Adrenal gland (tissue), 12 donors: ENCODE data around the gene DPP9. TPM values are rescaled to one million over a fixed set of nuclear protein-coding genes. Genes with fewer than 3 reads are reported as not detected.

ENCODE experiments used
- DNase-seq, 7 donors: peaks; one replicate each; pipeline ENCODE4 v3.0.0-alpha.2; 2019 to 2020
- H3K27ac ChIP-seq, 5 donors: fragments of 200-600 bp; sonication (generic) in 4 of 5; 1 replicate in 3 of 5; 2 replicates in 2 of 5; pipeline versions ENCODE4 v1.5.1 to v1.8.0; 2016 to 2020; ENCODE audit warnings: mild to moderate bottlenecking in 1 of 5
- H3K27me3 ChIP-seq: fragments of 200-600 bp; 2 replicates; pipeline ENCODE4 v1.8.0; 2021
- H3K36me3 ChIP-seq, 2 donors: fragments of 200-600 bp; replicated peaks in 1 of 2; 1 replicate in 1 of 2; 2 replicates in 1 of 2; pipeline versions ENCODE4 v1.5.1 to v1.8.0; 2018 to 2022
- H3K4me1 ChIP-seq, 2 donors: fragments of 200-600 bp; replicated peaks in 1 of 2; 1 replicate in 1 of 2; 2 replicates in 1 of 2; pipeline versions ENCODE4 v1.5.1 to v1.8.0; 2018 to 2021
- H3K4me3 ChIP-seq, 4 donors: fragments of 200-600 bp; sonication (generic) in 3 of 4; one replicate each; pipeline ENCODE4 v1.5.1; 2016 to 2018
- H3K9me3 ChIP-seq, 3 donors: fragments of 200-600 bp; sonication (generic) in 1 of 3; replicated peaks in 1 of 3; 1 replicate in 2 of 3; 2 replicates in 1 of 3; pipeline versions ENCODE4 v1.5.1 to v1.8.0; 2016 to 2021
- CTCF ChIP-seq, 6 experiments: fragments of 450-650 bp in 4 of 6; fragments of 200-600 bp in 2 of 6; sonication (generic) in 1 of 6; IDR thresholded peaks; 1 replicate in 5 of 6; 2 replicates in 1 of 6; pipeline versions ENCODE4 v1.5.1 to v1.8.0; 2016 to 2021; ENCODE audit warnings: antibody characterized with exemption in 6 of 6, mild to moderate bottlenecking in 2 of 6, moderate library complexity in 1 of 6
- POLR2A ChIP-seq, 2 donors: fragments of 450-650 bp; IDR thresholded peaks; one replicate each; pipeline ENCODE4 v1.6.1; 2017; ENCODE audit warnings: antibody characterized with exemption in 2 of 2, mild to moderate bottlenecking in 2 of 2, moderate library complexity in 1 of 2
- WGBS, 4 donors: extraction: QIAGEN DNeasy Blood & Tissue Kit in 2 of 4; methylation state at CpG; one replicate each; pipeline versions ENCODE4 v1.1.5 to v1.1.7; 2013 to 2017; 5-methylcytosine and 5-hydroxymethylcytosine counted together
- intact Hi-C, 2 donors: fragments of 100-400 bp; cut with DNase I; formaldehyde crosslinking; loops; one replicate each; pipeline versions ENCODE4 v1.14.1 to v1.15.0; 2022 to 2023
- microRNA-seq, 3 donors: library from miRNA; unstranded; fragments of <30 nt; microRNA quantifications; one replicate each; pipeline ENCODE4, GENCODE V29; 2017 to 2020
- polyA plus RNA-seq, 3 donors: library from polyadenylated mRNA; stranded (reverse); fragments of 200-250 nt in 2 of 3; fragments of 350-450 nt in 1 of 3; fragmentation: Illumina TruSeq in 1 of 3; extraction: RNeasy Lipid Tissue Mini Kit (QIAGEN cat#74804) in 1 of 3; gene quantifications; one replicate each; pipeline ENCODE4 v1.2.3, GENCODE V29; 2013 to 2014
- small RNA-seq, 2 donors: library from RNA; depleted of rRNA; stranded (forward); fragments of <200 nt; gene quantifications; one replicate each; pipeline ENCODE3, GENCODE V24; 2016
- total RNA-seq, 9 donors: library from RNA; depleted of rRNA in 4 of 9; stranded (reverse); fragments of >200 nt in 4 of 9; fragments of 120-200 nt in 1 of 9; fragmentation: NEBNext Ultra II Directional in 1 of 9; extraction: Animal tissue kit (Norgen Biotek cat#: 25700) in 1 of 9; gene quantifications; one replicate each; pipeline versions ENCODE4 v1.1.0 to v1.2.4, GENCODE V29; 2013 to 2023
- donor health status: healthy with polysubstance abuse.
- donor health status: Bipolar disorder and iron deficiency.
- donor health status: DM: yes; HTN: yes; CAD: no.
- donor health status: DM: no; HTN: no; CAD: no.
- donor health status: DM: no; HTN: no; CAD: no.
- donor health status: DM: yes; HTN: yes; CAD: no.

DPP9 gene
- total and polyA plus RNA-seq, 12 donors: 9.5 to 117 (median 46.9) TPM

GRCh38 chr19:4633140-4633967 lies 90.3 kb downstream of the DPP9 start:
- DNase-seq: peak; percentile 64 to 87 (median 79)
- no peaks in the 10 kb centered on the region for H3K36me3 ChIP-seq
- H3K27me3 ChIP-seq: no peaks in the 10 kb centered on the region
- peaks cover 4 to 25% of the 10 kb centered on the region in 2 donors for H3K4me1 ChIP-seq
- no peak overlapping the region for H3K4me3 ChIP-seq
- WGBS, 4 donors: 24 to 35% (median 30%) methylated on average over 6 to 14 of the region's 14 CpGs
- intact Hi-C loops: no loop called here
- H3K9me3 ChIP-seq: no peaks in the 10 kb centered on the region
- TF ChIP-seq POLR2A (IDR thresholded peaks at IDR 0.05) (no peak), CTCF (IDR thresholded peaks at IDR 0.05) (peak; percentile 62 to 88 (median 78))
- H3K27ac ChIP-seq: peak overlapping the region in 1 of 5 donors; percentile 36

Small RNAs within 50 kb of the gene (microRNA-seq; reads per million reads assigned to microRNA genes)
- 0 to 3.6 (median 0.28) reads per million in 3 donors for gene MIR7-3

Small RNAs within 50 kb of the gene (small RNA-seq; reads per million reads assigned to genes)
- 0 to 0.58 reads per million in 2 donors for gene MIR7-3

Other genes with a start within 250 kb of the DPP9 start
- 1 to 10 TPM in 6 of 9 donors, under 1 TPM in 3; 0.17 to 9.1 (median 2.0) TPM for gene PLIN4, start 205.4 kb downstream of the DPP9 start, total RNA-seq
- gene PLIN4, start 205.4 kb downstream of the DPP9 start, polyA plus RNA-seq: 10 to 100 TPM in 1 of 3 donors, 1 to 10 TPM in 1, under 1 TPM in 1; 0.09 to 25.4 (median 9.3) TPM
- gene PLIN5, start 188.6 kb downstream of the DPP9 start, total RNA-seq: 10 to 100 TPM in 4 of 9 donors, 1 to 10 TPM in 5; 1.5 to 47.6 (median 5.5) TPM
- gene PLIN5, start 188.6 kb downstream of the DPP9 start, polyA plus RNA-seq: 10 to 100 TPM in 1 of 3 donors, 1 to 10 TPM in 1, under 1 TPM in 1; 0.57 to 44.3 (median 9.0) TPM
- 10 to 100 TPM in 1 of 9 donors, 1 to 10 TPM in 5, under 1 TPM in 2, not detected in 1; 0.33 to 52.5 (median 3.2) TPM for gene LRG1, start 183.8 kb downstream of the DPP9 start, total RNA-seq
- 1 to 10 TPM in 2 of 3 donors, under 1 TPM in 1; 0.80 to 1.6 (median 1.2) TPM for gene LRG1, start 183.8 kb downstream of the DPP9 start, polyA plus RNA-seq
- gene SEMA6B, start 164.2 kb downstream of the DPP9 start, total RNA-seq: 10 to 100 TPM in 8 of 9 donors, 1 to 10 TPM in 1; 7.1 to 59.2 (median 37.2) TPM
- gene SEMA6B, start 164.2 kb downstream of the DPP9 start, polyA plus RNA-seq: 10 to 100 TPM in 2 of 3 donors, 1 to 10 TPM in 1; 3.1 to 19.8 (median 15.9) TPM
- 1 to 10 TPM; 2.6 to 8.1 (median 5.4) TPM for gene TNFAIP8L1, start 84.3 kb downstream of the DPP9 start, total RNA-seq
- 10 to 100 TPM in 1 of 3 donors, 1 to 10 TPM in 2; 2.6 to 13.8 (median 5.8) TPM for gene TNFAIP8L1, start 84.3 kb downstream of the DPP9 start, polyA plus RNA-seq
- gene MYDGF, start 53.5 kb downstream of the DPP9 start, total RNA-seq: 100 to 1,000 TPM in 2 of 9 donors, 10 to 100 TPM in 7; 52.1 to 159 (median 74.9) TPM
- 10 to 100 TPM; 35.9 to 86.9 (median 76.1) TPM for gene MYDGF, start 53.5 kb downstream of the DPP9 start, polyA plus RNA-seq
- gene FEM1A, start 67.9 kb upstream of the DPP9 start, total RNA-seq: 10 to 100 TPM; 11.0 to 25.8 (median 17.8) TPM
- 1 to 10 TPM; 3.6 to 5.9 (median 4.3) TPM for gene FEM1A, start 67.9 kb upstream of the DPP9 start, polyA plus RNA-seq
- 10 to 100 TPM in 1 of 9 donors, 1 to 10 TPM in 7, under 1 TPM in 1; 0.61 to 12.0 (median 6.7) TPM for gene TICAM1, start 107.9 kb upstream of the DPP9 start, total RNA-seq
- gene TICAM1, start 107.9 kb upstream of the DPP9 start, polyA plus RNA-seq: 1 to 10 TPM; 1.9 to 9.3 (median 7.4) TPM
- gene PLIN3, start 143.8 kb upstream of the DPP9 start, total RNA-seq: 100 to 1,000 TPM in 7 of 9 donors, 10 to 100 TPM in 2; 64.9 to 181 (median 115) TPM
- gene PLIN3, start 143.8 kb upstream of the DPP9 start, polyA plus RNA-seq: 10 to 100 TPM; 21.3 to 59.2 (median 32.3) TPM
- under 1 TPM in 8 of 9 donors, not detected in 1; 0.06 to 0.69 (median 0.20) TPM for gene ARRDC5, start 179.1 kb upstream of the DPP9 start, total RNA-seq
- 1 to 10 TPM in 1 of 3 donors, under 1 TPM in 1, not detected in 1; 0.27 to 1.1 TPM for gene ARRDC5, start 179.1 kb upstream of the DPP9 start, polyA plus RNA-seq
- gene UHRF1, start 185.7 kb upstream of the DPP9 start, total RNA-seq: 10 to 100 TPM in 1 of 9 donors, 1 to 10 TPM in 5, under 1 TPM in 3; 0.87 to 11.0 (median 1.2) TPM
- 1 to 10 TPM in 1 of 3 donors, under 1 TPM in 2; 0.56 to 1.2 (median 0.88) TPM for gene UHRF1, start 185.7 kb upstream of the DPP9 start, polyA plus RNA-seq
- 10 to 100 TPM in 8 of 9 donors, 1 to 10 TPM in 1; 9.8 to 65.1 (median 47.5) TPM for gene KDM4B, start 245.3 kb upstream of the DPP9 start, total RNA-seq
- 10 to 100 TPM; 11.4 to 46.6 (median 23.5) TPM for gene KDM4B, start 245.3 kb upstream of the DPP9 start, polyA plus RNA-seq